Fibroblast of the aortic adventitia (primary cell): ENCODE results near the gene SLC30A4. TPM values are rescaled to one million over a fixed set of nuclear protein-coding genes. Genes with fewer than 3 reads are reported as not detected.

Experiments used
- DNase-seq: peaks from one replicate; pipeline ENCODE4 v3.0.0-alpha.2; 2010; ENCODE audit warnings: low read depth
- H3K4me3 ChIP-seq: 2 replicates; pipeline ENCODE4 v1.5.1; 2011; ENCODE audit warnings: low read depth, mild to moderate bottlenecking, control low read depth, low read length, moderate library complexity
- total RNA-seq: library from RNA; depleted of rRNA; stranded (reverse); fragments of >200 nt; gene quantifications from 2 replicates; pipeline ENCODE4 v1.2.3, GENCODE V29; 2012; ENCODE audit warnings: low replicate concordance
- TF ChIP-seq, protein P1 (sequence below): IDR thresholded peaks from 2 replicates; pipeline ENCODE4 v1.5.1; 2011; ENCODE audit warnings: mild to moderate bottlenecking, low read length, control low read depth, inconsistent platforms; ENCODE audit not compliant: insufficient read depth

The SLC30A4 gene, protein sequence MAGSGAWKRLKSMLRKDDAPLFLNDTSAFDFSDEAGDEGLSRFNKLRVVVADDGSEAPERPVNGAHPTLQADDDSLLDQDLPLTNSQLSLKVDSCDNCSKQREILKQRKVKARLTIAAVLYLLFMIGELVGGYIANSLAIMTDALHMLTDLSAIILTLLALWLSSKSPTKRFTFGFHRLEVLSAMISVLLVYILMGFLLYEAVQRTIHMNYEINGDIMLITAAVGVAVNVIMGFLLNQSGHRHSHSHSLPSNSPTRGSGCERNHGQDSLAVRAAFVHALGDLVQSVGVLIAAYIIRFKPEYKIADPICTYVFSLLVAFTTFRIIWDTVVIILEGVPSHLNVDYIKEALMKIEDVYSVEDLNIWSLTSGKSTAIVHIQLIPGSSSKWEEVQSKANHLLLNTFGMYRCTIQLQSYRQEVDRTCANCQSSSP
- 15.3 and 18.0 TPM in 2 replicates for total RNA-seq

DNA sequence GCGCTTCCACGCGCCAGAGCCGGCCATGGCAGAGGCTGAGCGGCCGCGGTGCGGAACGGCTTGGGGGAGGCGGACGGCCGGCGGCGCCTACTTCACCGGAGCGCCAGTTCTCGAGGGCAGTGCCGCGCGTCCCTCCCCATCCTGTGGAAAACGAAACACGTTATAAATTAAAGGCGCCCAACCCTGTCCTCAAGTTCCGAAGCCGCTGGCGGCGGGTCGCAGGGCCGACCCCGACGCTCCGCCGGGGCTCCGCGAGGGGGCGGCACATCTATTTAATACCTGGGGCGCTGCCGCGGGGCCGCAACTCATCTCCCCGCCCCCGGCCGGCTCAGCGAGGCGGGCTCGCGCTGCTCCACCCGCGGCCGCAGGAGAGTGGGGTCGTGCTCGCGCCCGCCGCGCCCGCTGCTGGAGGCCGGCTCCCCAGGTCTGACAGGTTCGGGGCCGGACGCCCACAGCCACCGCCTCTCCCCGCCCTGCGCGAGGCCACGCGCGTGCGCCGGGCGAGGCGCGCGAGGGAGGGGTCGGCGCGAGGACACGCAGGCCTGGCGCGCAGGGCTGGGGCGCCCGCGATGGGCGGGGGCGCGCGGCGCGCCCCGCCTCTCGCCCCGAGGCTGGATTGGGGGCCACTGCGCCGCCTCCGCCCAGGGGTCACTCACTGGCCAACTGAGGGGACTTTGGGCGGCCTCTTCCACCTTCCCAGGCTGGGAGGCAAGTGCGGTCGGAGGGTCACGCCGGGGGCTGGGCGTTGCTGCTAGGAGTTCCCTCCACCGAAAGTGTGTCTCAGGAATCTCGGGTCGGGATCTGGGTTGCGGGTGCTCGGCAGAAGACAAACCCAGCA lies at the start of gene SLC30A4:
Gene SLC30A4, minus strand, starts transcription at position 428 of the 838 bp plus-strand sequence. Its CDS starts 401 bp downstream, at position 27.
- peak within 1 kb of the TSS; percentile 87 for H3K4me3 ChIP-seq
- TF ChIP-seq, protein P1, sequence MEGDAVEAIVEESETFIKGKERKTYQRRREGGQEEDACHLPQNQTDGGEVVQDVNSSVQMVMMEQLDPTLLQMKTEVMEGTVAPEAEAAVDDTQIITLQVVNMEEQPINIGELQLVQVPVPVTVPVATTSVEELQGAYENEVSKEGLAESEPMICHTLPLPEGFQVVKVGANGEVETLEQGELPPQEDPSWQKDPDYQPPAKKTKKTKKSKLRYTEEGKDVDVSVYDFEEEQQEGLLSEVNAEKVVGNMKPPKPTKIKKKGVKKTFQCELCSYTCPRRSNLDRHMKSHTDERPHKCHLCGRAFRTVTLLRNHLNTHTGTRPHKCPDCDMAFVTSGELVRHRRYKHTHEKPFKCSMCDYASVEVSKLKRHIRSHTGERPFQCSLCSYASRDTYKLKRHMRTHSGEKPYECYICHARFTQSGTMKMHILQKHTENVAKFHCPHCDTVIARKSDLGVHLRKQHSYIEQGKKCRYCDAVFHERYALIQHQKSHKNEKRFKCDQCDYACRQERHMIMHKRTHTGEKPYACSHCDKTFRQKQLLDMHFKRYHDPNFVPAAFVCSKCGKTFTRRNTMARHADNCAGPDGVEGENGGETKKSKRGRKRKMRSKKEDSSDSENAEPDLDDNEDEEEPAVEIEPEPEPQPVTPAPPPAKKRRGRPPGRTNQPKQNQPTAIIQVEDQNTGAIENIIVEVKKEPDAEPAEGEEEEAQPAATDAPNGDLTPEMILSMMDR, result peak; percentile 40
- DNase-seq, result peak; percentile 53

DNA sequence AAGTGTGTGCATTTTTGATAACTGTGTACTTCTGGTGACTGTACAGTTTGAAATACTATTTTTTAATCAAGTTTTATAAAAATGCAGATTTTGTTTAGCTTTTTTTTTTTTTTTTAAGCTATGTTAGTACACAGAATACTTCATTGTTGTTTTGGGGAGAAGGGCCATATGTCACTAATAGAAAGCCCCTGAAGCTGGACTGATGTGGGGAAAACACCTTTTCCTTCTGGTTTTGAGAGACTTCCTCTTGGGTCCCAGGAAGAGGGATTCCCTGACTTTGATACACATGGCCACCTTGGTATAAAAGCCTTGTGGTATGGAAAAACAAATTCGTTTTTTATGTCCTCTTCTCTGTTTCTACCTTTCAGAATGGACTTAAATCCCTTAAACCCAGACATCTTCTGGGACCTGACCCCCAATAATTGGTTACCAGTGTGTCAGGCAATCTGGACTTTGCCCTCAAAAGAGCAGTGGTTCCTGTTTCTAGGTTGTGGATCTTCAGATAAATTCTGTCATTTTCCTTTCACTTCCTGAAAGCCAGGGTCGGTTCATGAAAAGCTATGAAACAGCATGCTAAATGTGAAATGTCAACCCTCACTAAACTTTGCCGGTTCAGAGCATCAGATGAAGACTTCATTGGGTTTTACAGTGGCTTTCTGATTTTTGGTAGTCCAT lies 33.5 kb upstream of the SLC30A4 start:
- no peak for DNase-seq
- no peak overlapping the region for H3K4me3 ChIP-seq
- TF ChIP-seq, protein P1, result no peak

DNA sequence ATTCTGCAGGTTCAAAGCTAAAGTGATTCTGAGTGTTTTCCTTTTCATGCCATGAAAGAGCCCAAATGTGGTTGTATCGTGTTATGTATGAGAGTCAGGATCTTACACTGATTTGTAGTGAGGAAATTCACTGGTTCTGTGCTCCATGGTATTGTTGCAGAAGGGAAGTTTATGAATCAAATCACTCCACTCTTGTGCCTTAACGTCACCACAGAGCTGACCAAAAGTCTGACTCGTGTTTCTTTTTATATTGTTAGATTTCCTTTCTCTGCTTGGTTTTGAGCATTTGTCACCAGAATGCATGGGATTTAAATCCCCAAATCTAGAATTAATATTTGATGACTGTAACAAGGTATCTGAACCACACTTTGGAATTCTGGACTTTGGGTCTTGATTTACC lies 29.1 kb upstream of the SLC30A4 start:
- TF ChIP-seq, protein P1, result no peak
- DNase-seq, result peak; percentile 10
- H3K4me3 ChIP-seq, result no peak overlapping the region

DNA sequence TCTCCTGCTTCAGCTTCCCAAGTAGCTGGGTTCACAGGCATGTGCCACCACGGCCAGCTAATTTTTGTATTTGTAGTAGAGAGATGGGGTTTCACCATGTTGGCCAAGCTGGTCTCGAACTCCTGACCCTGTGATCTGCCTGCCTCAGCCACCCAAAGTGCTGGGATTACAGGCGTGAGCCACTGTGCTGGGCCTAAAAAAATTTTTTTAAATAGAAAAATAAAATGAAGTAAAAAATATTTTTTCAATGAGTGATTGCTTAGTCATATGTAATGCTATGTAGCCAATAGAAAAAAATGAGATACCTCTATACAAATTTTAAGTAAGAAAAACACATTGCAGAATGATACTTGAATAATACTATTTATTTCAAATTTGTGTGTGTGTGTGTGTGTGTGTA lies 27.9 kb upstream of the SLC30A4 start:
- TF ChIP-seq, protein P1, result no peak
- DNase-seq, result peak; percentile 57
- H3K4me3 ChIP-seq, result no peak overlapping the region

DNA sequence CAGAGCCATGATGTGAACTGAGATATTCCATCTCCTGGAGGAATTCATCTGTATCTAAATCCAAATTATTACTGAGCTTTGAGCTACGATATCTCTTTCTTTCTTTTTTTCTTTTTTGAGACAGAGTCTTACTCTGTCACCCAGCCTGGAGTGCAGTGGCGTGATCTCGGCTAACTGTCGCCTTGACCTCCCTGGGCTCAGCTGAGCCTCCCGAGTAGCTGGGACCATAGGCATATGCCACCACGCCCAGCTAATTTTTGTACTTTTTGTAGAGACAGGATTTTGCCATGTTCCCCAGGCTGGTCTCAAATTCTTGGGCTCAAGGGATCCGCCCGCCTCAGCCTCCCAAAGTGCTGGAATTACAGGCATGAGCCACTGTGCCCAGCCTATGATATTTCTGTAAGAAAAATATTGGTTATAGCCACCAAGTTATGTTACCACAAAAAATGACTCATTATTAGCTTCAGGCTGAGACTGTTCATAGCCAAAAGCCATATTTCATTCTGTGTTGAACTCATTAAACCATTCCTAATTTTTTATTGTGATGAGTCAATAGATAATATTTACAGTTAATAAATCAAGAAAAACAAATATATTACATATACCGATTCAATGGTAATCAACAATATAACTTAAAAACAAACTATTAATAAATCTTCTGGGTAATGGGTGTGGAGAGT lies 27.1 kb upstream of the SLC30A4 start:
- TF ChIP-seq, protein P1, result no peak
- peak; percentile 43 for DNase-seq
- no peak overlapping the region for H3K4me3 ChIP-seq
